Ovary (tissue), 9 donors: ENCODE data around the gene SLC37A1. TPM values are rescaled to one million over a fixed set of nuclear protein-coding genes. Genes with fewer than 3 reads are reported as not detected.

Source experiments
- DNase-seq, 5 donors: peaks; one replicate each; pipeline ENCODE4 v3.0.0-alpha.2; 2019 to 2020
- H3K27ac ChIP-seq, 2 donors: fragments of 200-600 bp; one replicate each; pipeline versions ENCODE4 v1.5.1 to v1.8.0; 2019 to 2022
- H3K27me3 ChIP-seq: fragments of 200-600 bp; one replicate; pipeline ENCODE4 v1.8.0; 2022
- H3K36me3 ChIP-seq: fragments of 200-600 bp; sonication (generic); one replicate; pipeline ENCODE4 v1.5.1; 2019
- H3K4me1 ChIP-seq: one replicate; pipeline ENCODE4 v1.8.1; 2013; ENCODE audit warnings: mild to moderate bottlenecking, moderate library complexity; ENCODE audit not compliant: insufficient read depth
- H3K4me3 ChIP-seq: fragments of 200-600 bp; sonication (generic); one replicate; pipeline ENCODE4 v1.5.1; 2017
- H3K9me3 ChIP-seq, 2 donors: fragments of 200-600 bp in 1 of 2; sonication (generic) in 1 of 2; one replicate each; pipeline versions ENCODE4 v1.5.1 to v1.8.1; 2013 to 2019; ENCODE audit warnings: mild to moderate bottlenecking in 1 of 2, moderate library complexity in 1 of 2
- EP300 ChIP-seq: sonication (generic); formaldehyde crosslinking; IDR thresholded peaks from one replicate; pipeline ENCODE4 v1.6.1; 2017; ENCODE audit warnings: antibody characterized with exemption
- POLR2A ChIP-seq: fragments of 450-650 bp; IDR thresholded peaks from one replicate; pipeline ENCODE4 v1.6.1; 2017; ENCODE audit warnings: antibody characterized with exemption, mild to moderate bottlenecking, moderate library complexity
- WGBS, 3 donors: extraction: QIAGEN DNeasy Blood & Tissue Kit in 1 of 3; methylation state at CpG; one replicate each; pipeline versions ENCODE4 v1.1.5 to v1.1.7; 2013 to 2017; 5-methylcytosine and 5-hydroxymethylcytosine counted together
- intact Hi-C, 4 donors: fragments of 100-400 bp; cut with DNase I; formaldehyde crosslinking; loops; one replicate each; pipeline versions ENCODE4 v1.11.0 to v1.15.1; 2022 to 2023
- polyA plus RNA-seq, 2 donors: library from polyadenylated mRNA; stranded (reverse); fragments of 200-250 nt in 1 of 2; fragments of 350-450 nt in 1 of 2; fragmentation: Illumina TruSeq in 1 of 2; extraction: RNeasy Lipid Tissue Mini Kit (QIAGEN cat#74804) in 1 of 2; gene quantifications; one replicate each; pipeline ENCODE4 v1.2.3, GENCODE V29; 2013 to 2014
- total RNA-seq, 7 donors: library from RNA; depleted of rRNA in 2 of 7; stranded (reverse); fragments of >200 nt in 2 of 7; fragmentation: NEBNext Ultra II Directional in 3 of 7; extraction: Animal tissue kit (Norgen Biotek cat#: 25700) in 3 of 7; gene quantifications; one replicate each; pipeline versions ENCODE4 v1.1.0 to v1.2.4, GENCODE V29; 2016 to 2023
- TF ChIP-seq, protein P1 (sequence below), 3 donors: fragments of 450-650 bp in 2 of 3; fragments of 200-600 bp in 1 of 3; IDR thresholded peaks; one replicate each; pipeline versions ENCODE4 v1.5.1 to v1.8.0; 2016 to 2022; ENCODE audit warnings: antibody characterized with exemption in 3 of 3, mild to moderate bottlenecking in 1 of 3
- donor health status: DM: no; HTN: no; CAD: no; lungs with moderate emphysema.
- donor health status: DM: no; HTN: no; CAD: no.
- donor health status: Bipolar disorder and iron deficiency.
- donor health status: DM: yes; HTN: yes; CAD: no.
- donor health status: DM: no; HTN: no; CAD: no.
- donor health status: DM: yes; HTN: yes; CAD: no.

Gene SLC37A1
- total and polyA plus RNA-seq, 9 donors = 5.1 to 10.0 (median 7.4) TPM

DNA sequence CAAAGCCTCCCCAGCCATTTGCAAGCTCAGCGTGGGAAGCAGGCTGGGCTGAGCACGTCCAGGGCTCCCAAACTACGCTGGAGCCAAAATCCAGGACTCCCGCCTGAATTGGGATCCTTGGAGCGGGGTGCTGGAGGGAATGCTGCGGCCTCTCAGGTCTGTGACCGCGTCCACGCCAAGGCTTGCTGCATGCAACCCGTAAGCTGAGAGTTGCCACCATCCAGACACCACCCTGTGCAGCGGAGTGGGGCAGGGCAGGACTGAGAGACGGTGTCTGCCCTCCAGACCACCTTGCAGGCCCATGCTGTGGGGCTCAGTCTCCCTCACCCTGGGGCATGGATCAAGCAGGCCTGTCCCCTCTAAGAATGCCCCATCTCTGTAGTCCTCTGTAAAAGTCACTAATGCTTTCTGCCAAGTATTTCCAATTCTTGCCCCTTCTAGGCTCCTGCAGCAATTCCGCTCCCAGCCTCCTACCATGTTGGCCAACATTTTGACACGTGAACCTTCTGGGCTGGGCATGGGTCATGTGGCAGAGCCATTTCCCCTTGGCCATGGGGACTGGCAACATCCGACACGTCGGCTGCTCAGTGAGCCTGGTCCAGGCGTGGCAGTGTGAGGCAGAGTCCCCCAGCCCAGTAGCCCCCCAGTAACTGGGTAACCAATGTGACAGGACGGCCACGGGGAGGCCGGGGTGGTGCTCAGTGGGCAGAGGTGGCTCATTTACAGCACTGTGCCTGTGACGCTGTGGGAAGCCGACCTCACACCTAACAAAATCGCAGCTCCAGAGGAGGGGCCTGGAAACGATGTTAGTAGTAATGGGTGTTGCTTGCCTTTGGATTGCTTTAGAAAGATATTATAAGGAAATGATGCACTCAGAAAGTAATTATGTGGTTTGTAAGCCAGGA lies 81.9 kb downstream of the SLC37A1 start:
- Histone ChIP-seq H3K4me1 (no peaks in the 10 kb centered on the region), H3K27ac (no peak overlapping the region), H3K27me3 (no peaks in the 10 kb centered on the region), H3K4me3 (no peak overlapping the region), H3K36me3 (no peaks in the 10 kb centered on the region), H3K9me3 (no peaks in the 10 kb centered on the region)
- intact Hi-C loops = loop anchor here in 2 of 4 donors (10.0 kb wide), 2 partner anchors 219 to 269 kb away; no protein-coding TSS in a partner anchor
- 85 to 87% (median 87%) methylated on average over 24 to 25 of the region's 25 CpGs for WGBS, 3 donors
- no peak for DNase-seq
- TF ChIP-seq POLR2A (no peak), EP300 (no peak)
- TF ChIP-seq, protein P1, sequence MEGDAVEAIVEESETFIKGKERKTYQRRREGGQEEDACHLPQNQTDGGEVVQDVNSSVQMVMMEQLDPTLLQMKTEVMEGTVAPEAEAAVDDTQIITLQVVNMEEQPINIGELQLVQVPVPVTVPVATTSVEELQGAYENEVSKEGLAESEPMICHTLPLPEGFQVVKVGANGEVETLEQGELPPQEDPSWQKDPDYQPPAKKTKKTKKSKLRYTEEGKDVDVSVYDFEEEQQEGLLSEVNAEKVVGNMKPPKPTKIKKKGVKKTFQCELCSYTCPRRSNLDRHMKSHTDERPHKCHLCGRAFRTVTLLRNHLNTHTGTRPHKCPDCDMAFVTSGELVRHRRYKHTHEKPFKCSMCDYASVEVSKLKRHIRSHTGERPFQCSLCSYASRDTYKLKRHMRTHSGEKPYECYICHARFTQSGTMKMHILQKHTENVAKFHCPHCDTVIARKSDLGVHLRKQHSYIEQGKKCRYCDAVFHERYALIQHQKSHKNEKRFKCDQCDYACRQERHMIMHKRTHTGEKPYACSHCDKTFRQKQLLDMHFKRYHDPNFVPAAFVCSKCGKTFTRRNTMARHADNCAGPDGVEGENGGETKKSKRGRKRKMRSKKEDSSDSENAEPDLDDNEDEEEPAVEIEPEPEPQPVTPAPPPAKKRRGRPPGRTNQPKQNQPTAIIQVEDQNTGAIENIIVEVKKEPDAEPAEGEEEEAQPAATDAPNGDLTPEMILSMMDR (IDR thresholded peaks at IDR 0.05) = no peak

DNA sequence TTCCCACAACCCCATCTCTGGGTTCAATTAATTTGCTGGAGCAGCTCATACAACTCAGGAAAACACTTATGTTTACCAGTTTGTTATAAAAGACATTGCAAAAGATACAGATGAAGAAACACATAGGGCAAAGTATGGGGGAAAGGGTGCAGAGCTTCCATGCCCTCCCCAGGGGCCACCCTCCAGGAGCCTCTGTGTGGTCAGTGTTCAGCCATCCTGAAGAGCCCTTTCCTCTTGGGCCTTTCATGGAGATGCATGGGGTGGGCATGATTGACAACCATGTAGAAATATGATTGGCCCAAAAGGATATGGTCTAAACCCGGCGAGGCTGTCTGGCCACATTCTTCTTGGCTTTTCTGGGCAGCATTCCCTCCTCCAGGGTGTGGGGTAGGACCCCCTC lies 83.0 kb downstream of the SLC37A1 start:
- H3K36me3 ChIP-seq = no peaks in the 10 kb centered on the region
- 82 to 92% (median 90%) methylated on average over 2 of the region's 2 CpGs for WGBS, 3 donors
- H3K27ac ChIP-seq = no peak overlapping the region
- H3K4me3 ChIP-seq = no peak overlapping the region
- TF ChIP-seq, protein P1 (IDR thresholded peaks at IDR 0.05) = no peak
- TF ChIP-seq EP300 = no peak
- TF ChIP-seq POLR2A = no peak
- DNase-seq = no peak
- no peaks in the 10 kb centered on the region for H3K4me1 ChIP-seq
- intact Hi-C loops = loop anchor here in 2 of 4 donors (10.0 kb wide), 2 partner anchors 218 to 268 kb away; no protein-coding TSS in a partner anchor
- no peaks in the 10 kb centered on the region for H3K27me3 ChIP-seq
- H3K9me3 ChIP-seq = no peaks in the 10 kb centered on the region

DNA sequence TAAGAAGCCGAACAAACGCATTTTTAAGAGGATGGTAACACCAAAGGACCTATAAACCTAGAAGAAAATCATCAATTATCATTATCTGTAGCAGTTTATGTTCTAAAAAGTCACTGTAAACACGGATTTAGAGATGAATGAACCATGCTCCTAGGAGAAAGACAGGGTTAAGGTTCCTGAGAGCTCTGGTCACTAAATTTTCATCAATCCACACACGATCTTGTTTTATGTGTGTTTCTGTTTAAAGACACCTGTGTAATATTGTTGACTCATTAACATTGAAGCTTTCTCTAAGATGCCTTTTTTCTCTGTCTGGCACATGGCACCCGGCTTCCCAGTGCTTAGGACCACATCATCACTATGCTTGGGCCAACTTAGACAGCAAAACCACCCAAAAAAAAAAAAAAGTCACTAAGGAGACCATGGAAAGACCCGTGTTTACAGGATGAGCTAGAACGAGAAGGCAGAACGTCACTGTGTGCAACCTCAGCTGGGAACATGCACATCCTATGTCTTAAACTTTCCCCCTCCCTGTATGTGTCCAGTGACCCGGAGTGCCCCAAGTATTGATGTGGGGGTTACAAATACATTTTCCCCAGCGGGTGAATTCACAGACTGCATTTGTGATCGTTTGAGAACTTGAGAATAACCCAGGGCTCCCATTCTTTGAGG lies 84.0 kb downstream of the SLC37A1 start:
- Histone ChIP-seq H3K9me3 (no peaks in the 10 kb centered on the region), H3K4me3 (no peak overlapping the region), H3K27me3 (no peaks in the 10 kb centered on the region), H3K27ac (no peak overlapping the region), H3K36me3 (no peaks in the 10 kb centered on the region), H3K4me1 (no peaks in the 10 kb centered on the region)
- 86 to 91% (median 87%) methylated on average over 11 of the region's 11 CpGs for WGBS, 3 donors
- peak in 1 of 5 donors; percentile 3 for DNase-seq
- TF ChIP-seq EP300 (no peak), POLR2A (no peak)
- TF ChIP-seq, protein P1 (IDR thresholded peaks at IDR 0.05) = no peak
- intact Hi-C loops = loop anchor here in 2 of 4 donors (10.0 kb wide), 2 partner anchors 217 to 267 kb away; no protein-coding TSS in a partner anchor

DNA sequence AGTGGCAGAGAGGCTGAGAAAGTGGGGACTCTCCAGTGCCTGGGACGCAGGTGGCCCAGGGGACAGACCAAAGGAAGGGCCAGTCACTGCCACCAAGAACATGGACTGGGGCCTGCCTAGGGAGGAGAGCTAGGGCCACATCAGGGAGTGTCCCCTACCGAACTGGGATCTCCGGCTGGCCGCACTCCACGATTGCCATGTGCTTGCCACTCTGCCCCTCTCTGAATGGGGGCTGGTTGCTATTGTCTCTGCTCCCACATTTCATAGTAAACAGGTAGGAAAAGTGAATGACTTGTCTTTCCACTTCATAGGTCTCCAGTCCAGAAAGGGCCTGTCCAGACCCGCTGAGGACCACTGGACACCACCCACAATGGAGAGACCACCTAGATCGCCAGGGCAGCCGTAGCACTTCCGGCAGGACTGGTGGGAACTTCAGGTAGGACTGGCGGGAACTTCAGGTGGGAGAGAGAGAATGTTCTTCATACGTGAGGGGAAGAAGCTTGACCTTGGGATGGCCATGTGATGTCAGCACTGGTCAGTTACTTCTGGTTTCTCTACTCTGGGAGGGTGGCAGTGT lies 84.6 kb downstream of the SLC37A1 start:
- intact Hi-C loops = loop anchor here in 2 of 4 donors (10.0 kb wide), 2 partner anchors 217 to 267 kb away; no protein-coding TSS in a partner anchor
- Histone ChIP-seq H3K4me3 (no peak overlapping the region), H3K4me1 (no peaks in the 10 kb centered on the region), H3K27ac (no peak overlapping the region), H3K27me3 (no peaks in the 10 kb centered on the region), H3K9me3 (no peaks in the 10 kb centered on the region), H3K36me3 (no peaks in the 10 kb centered on the region)
- 90 to 92% (median 91%) methylated on average over 11 of the region's 11 CpGs for WGBS, 3 donors
- peak in 1 of 5 donors; percentile 2 for DNase-seq
- no peak for TF ChIP-seq EP300
- no peak for TF ChIP-seq POLR2A
- TF ChIP-seq, protein P1 (IDR thresholded peaks at IDR 0.05) = no peak
